ENCODE data around the gene C9orf153. TPM values are rescaled to one million over a fixed set of nuclear protein-coding genes. Genes with fewer than 3 reads are reported as not detected.

Gene C9orf153
- total and polyA plus RNA-seq, 2 of the 8 experiments (the other 6 are each of a cell fraction or from before 2014, with no cell fraction given): not detected

GRCh38 chr9:86285261-86285660 is 25.8 kb upstream of the C9orf153 start:
- DNase-seq (ENCODE audit: low read depth in 1 of 2, low spot score in 2 of 2) (no peak), FAIRE-seq (no peak)
- H3K4me2 ChIP-seq (ENCODE audit: insufficient read depth in 1 of 2, low read depth in 2 of 2, low read length in 2 of 2): no peak overlapping the region
- ChIA-PET POLR2A (ENCODE audit: partially characterized antibody) (interaction anchor here (0.5 kb wide), 1 partner anchor 544 kb away, joined by 3 read pairs; no protein-coding TSS in a partner anchor), CTCF (ENCODE audit: partially characterized antibody) (interaction anchor here (0.6 to 1.7 kb wide), 3 partner anchors 12 to 28 kb away, joined by 4 to 5 read pairs (median 4); no protein-coding TSS in a partner anchor)
- no peak overlapping the region for H3K4me3 ChIP-seq (ENCODE audit: extremely low read depth in 1 of 4, insufficient read depth in 2 of 4, low read depth in 3 of 4, low read length in 4 of 4)
- WGBS, 2 experiments (ENCODE audit: extremely low coverage in 1 of 2, insufficient coverage in 1 of 2, insufficient read length in 1 of 2, insufficient replicate concordance in 2 of 2, low coverage in 1 of 2, low lambda C conversion rate in 2 of 2, missing lambda C conversion rate in 1 of 2): 86% methylated on average over 2 of the region's 2 CpGs; no CpG with 5 or more reads in 1 of the 2 experiments
- peaks cover 7% of the 10 kb centered on the region for H3K23me2 ChIP-seq (ENCODE audit: low read depth, low read length)
- H2BK15ac ChIP-seq (ENCODE audit: low read length): no peak overlapping the region
- peaks cover 0 to 2% of the 10 kb centered on the region in 2 experiments for H4K20me1 ChIP-seq (replicated peaks in 1 of 2; ENCODE audit: control insufficient read depth in 1 of 2, insufficient read depth in 2 of 2, low read length in 2 of 2)
- no peaks in the 10 kb centered on the region; the same call in 1 of the 2 replicates for H3K79me1 ChIP-seq (ENCODE audit: low read depth, low read length)
- H3K23ac ChIP-seq (ENCODE audit: insufficient read length): no peak overlapping the region
- H2BK12ac ChIP-seq (ENCODE audit: low read depth, low read length): no peak overlapping the region
- H2AFZ ChIP-seq (ENCODE audit: low read length): no peak overlapping the region
- no peak overlapping the region for H4K8ac ChIP-seq (ENCODE audit: extremely low read depth, insufficient read depth, low read length)
- no peak overlapping the region for H3K4ac ChIP-seq (replicated peaks; ENCODE audit: insufficient read length, low read depth, low read length)
- no peak overlapping the region for H2BK20ac ChIP-seq (ENCODE audit: low read length)
- no peak overlapping the region for H3K14ac ChIP-seq (ENCODE audit: insufficient read length)
- no peaks in the 10 kb centered on the region for H3K9me3 ChIP-seq (ENCODE audit: insufficient read depth in 2 of 2, low read depth in 1 of 2, low read length in 1 of 2)
- H3K79me2 ChIP-seq (ENCODE audit: control insufficient read depth in 1 of 2, insufficient read depth in 2 of 2, low read length in 2 of 2): peaks cover 3 to 11% of the 10 kb centered on the region in 2 experiments; a peak in 3 of 4 replicates
- no peak overlapping the region for H2BK120ac ChIP-seq (replicated peaks; ENCODE audit: low read depth, low read length)
- no peak overlapping the region for H3K9ac ChIP-seq (replicated peaks in 1 of 4; ENCODE audit: extremely low read depth in 1 of 4, low read depth in 3 of 4, low read length in 3 of 4)
- H3K56ac ChIP-seq (replicated peaks; ENCODE audit: insufficient read length, low read depth, low read length): no peak overlapping the region
- no peak overlapping the region for H3K18ac ChIP-seq (ENCODE audit: extremely low read depth, low read length)
- no peak overlapping the region for H3K27ac ChIP-seq (ENCODE audit: low read depth, low read length)
- H4K91ac ChIP-seq (replicated peaks; ENCODE audit: insufficient read length, low read length): no peak overlapping the region
- H3K4me1 ChIP-seq (replicated peaks in 1 of 4; ENCODE audit: control insufficient read depth in 3 of 4, insufficient read depth in 4 of 4, low read length in 3 of 4): peaks cover 0 to 8% (median 4%) of the 10 kb centered on the region in 4 experiments; a peak in 4 of 7 replicates
- no peak overlapping the region for H4K5ac ChIP-seq (ENCODE audit: insufficient read length, low read depth, low read length)
- H2BK5ac ChIP-seq (ENCODE audit: low read depth, low read length): no peak overlapping the region
- H3K36me3 ChIP-seq (ENCODE audit: control insufficient read depth in 2 of 4, insufficient read depth in 4 of 4, low read length in 3 of 4): no peaks in the 10 kb centered on the region; a peak in 1 of 8 replicates
- H2AK5ac ChIP-seq (ENCODE audit: low read depth, low read length): no peak overlapping the region
- H3K27me3 ChIP-seq (replicated peaks in 1 of 4; ENCODE audit: control insufficient read depth in 3 of 4, extremely low read depth in 1 of 4, insufficient read depth in 3 of 4, low read length in 3 of 4): no peaks in the 10 kb centered on the region; a peak in 1 of 7 replicates
- TF ChIP-seq, protein P1, sequence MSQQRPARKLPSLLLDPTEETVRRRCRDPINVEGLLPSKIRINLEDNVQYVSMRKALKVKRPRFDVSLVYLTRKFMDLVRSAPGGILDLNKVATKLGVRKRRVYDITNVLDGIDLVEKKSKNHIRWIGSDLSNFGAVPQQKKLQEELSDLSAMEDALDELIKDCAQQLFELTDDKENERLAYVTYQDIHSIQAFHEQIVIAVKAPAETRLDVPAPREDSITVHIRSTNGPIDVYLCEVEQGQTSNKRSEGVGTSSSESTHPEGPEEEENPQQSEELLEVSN (IDR thresholded peaks at IDR 0.05): no peak
- TF ChIP-seq SUZ12 (IDR thresholded peaks at IDR 0.05; ENCODE audit: low read length) (no peak), JUN (IDR thresholded peaks at IDR 0.05; ENCODE audit: low read depth, low read length) (no peak), SP2 (IDR thresholded peaks at IDR 0.05; ENCODE audit: low read length) (no peak), PHF8 (conservative IDR thresholded peaks at IDR 0.05; ENCODE audit: low read depth, low read length) (no peak), RNF2 (IDR thresholded peaks at IDR 0.05; ENCODE audit: borderline replicate concordance, low read depth, low read length, missing control alignments, poor library complexity, severe bottlenecking) (no peak), ZNF274 (IDR thresholded peaks at IDR 0.05; ENCODE audit: borderline replicate concordance, extremely low read depth, low read length) (no peak), GTF2F1 (IDR thresholded peaks at IDR 0.05; ENCODE audit: borderline replicate concordance, low read depth, low read length) (no peak), TCF12 (IDR thresholded peaks at IDR 0.05; ENCODE audit: low read depth, low read length) (no peak)
- TF ChIP-seq, protein P2, sequence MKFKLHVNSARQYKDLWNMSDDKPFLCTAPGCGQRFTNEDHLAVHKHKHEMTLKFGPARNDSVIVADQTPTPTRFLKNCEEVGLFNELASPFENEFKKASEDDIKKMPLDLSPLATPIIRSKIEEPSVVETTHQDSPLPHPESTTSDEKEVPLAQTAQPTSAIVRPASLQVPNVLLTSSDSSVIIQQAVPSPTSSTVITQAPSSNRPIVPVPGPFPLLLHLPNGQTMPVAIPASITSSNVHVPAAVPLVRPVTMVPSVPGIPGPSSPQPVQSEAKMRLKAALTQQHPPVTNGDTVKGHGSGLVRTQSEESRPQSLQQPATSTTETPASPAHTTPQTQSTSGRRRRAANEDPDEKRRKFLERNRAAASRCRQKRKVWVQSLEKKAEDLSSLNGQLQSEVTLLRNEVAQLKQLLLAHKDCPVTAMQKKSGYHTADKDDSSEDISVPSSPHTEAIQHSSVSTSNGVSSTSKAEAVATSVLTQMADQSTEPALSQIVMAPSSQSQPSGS (IDR thresholded peaks at IDR 0.05; ENCODE audit: low read length): no peak

All from H1 (cell line).